Astrocyte (in vitro differentiated cells and primary cell): ENCODE results near the gene FST. TPM values are rescaled to one million over a fixed set of nuclear protein-coding genes. Genes with fewer than 3 reads are reported as not detected.

ENCODE experiments used
- DNase-seq: peaks from one replicate; pipeline ENCODE4 v3.0.0-alpha.2; 2010; ENCODE audit warnings: low read depth
- FAIRE-seq: peaks from 2 replicates; lab custom pipeline; 2011; peaks lifted over from hg19 to GRCh38; lab: Jason Lieb, UNC
- H2AFZ ChIP-seq: 2 replicates; pipeline ENCODE4 v1.6.0; 2012; ENCODE audit warnings: low read depth, low read length, inconsistent platforms
- H3K27ac ChIP-seq: 2 replicates; pipeline ENCODE4 v1.5.1; 2011; ENCODE audit warnings: low read depth, low read length, inconsistent platforms
- H3K27me3 ChIP-seq: 2 replicates; pipeline ENCODE4 v1.6.0; 2011; ENCODE audit warnings: low read length, inconsistent platforms; ENCODE audit not compliant: insufficient read depth
- H3K36me3 ChIP-seq: 2 replicates; pipeline ENCODE4 v1.5.1; 2011; ENCODE audit warnings: low read length, inconsistent platforms; ENCODE audit not compliant: insufficient read depth
- H3K4me1 ChIP-seq: 2 replicates; pipeline ENCODE4 v1.5.1; 2011; ENCODE audit warnings: low read length, inconsistent platforms; ENCODE audit not compliant: insufficient read depth
- H3K4me2 ChIP-seq: 2 replicates; pipeline ENCODE4 v1.6.0; 2012; ENCODE audit warnings: low read length, inconsistent platforms
- H3K4me3 ChIP-seq: 2 replicates; pipeline ENCODE4 v1.5.1; 2011; ENCODE audit warnings: low read depth, mild to moderate bottlenecking, low read length, inconsistent platforms; ENCODE audit not compliant: insufficient read depth
- H3K79me2 ChIP-seq: 2 replicates; pipeline ENCODE4 v1.6.0; 2012; ENCODE audit warnings: mild to moderate bottlenecking, low read length, inconsistent platforms; ENCODE audit not compliant: insufficient read depth
- H3K9ac ChIP-seq: 2 replicates; pipeline ENCODE4 v1.6.0; 2012; ENCODE audit warnings: mild to moderate bottlenecking, low read length, inconsistent platforms
- H3K9me3 ChIP-seq: 2 replicates; pipeline ENCODE4 v1.5.1; 2012; ENCODE audit warnings: low read depth, mild to moderate bottlenecking, low read length, inconsistent platforms; ENCODE audit not compliant: insufficient read depth
- H4K20me1 ChIP-seq: 2 replicates; pipeline ENCODE4 v1.6.0; 2012; ENCODE audit warnings: low read length, inconsistent platforms; ENCODE audit not compliant: insufficient read depth
- H3K27ac Mint-ChIP-seq: one replicate; pipeline ENCODE4 v1.8.0; 2021; ENCODE audit warnings: mild to moderate bottlenecking, mixed read lengths; ENCODE audit not compliant: unreplicated experiment
- H3K27me3 Mint-ChIP-seq: one replicate; pipeline ENCODE4 v1.8.0; 2021; ENCODE audit warnings: low read depth, mixed read lengths; ENCODE audit not compliant: unreplicated experiment
- H3K36me3 Mint-ChIP-seq: one replicate; pipeline ENCODE4 v1.8.0; 2021; ENCODE audit warnings: low read depth, mixed read lengths; ENCODE audit not compliant: unreplicated experiment
- H3K4me1 Mint-ChIP-seq: one replicate; pipeline ENCODE4 v1.8.0; 2021; ENCODE audit warnings: low read depth, mixed read lengths; ENCODE audit not compliant: unreplicated experiment
- H3K4me3 Mint-ChIP-seq: one replicate; pipeline ENCODE4 v1.8.0; 2021; ENCODE audit warnings: mild to moderate bottlenecking, moderate library complexity, mixed read lengths; ENCODE audit not compliant: unreplicated experiment
- H3K9me3 Mint-ChIP-seq: one replicate; pipeline ENCODE4 v1.8.0; 2021; ENCODE audit warnings: mild to moderate bottlenecking, mixed read lengths; ENCODE audit not compliant: unreplicated experiment
- EZH2 ChIP-seq: IDR thresholded peaks from 2 replicates; pipeline ENCODE4 v1.6.1; 2012; ENCODE audit warnings: mild to moderate bottlenecking, low read length, inconsistent platforms; ENCODE audit not compliant: insufficient read depth
- total RNA-seq: library from RNA; stranded (reverse); gene quantifications from 2 replicates; pipeline ENCODE4 v1.2.1, GENCODE V29; 2021
- TF ChIP-seq, protein P1 (sequence below): IDR thresholded peaks from 2 replicates; pipeline ENCODE4 v1.5.1; 2011; ENCODE audit warnings: low read depth, mild to moderate bottlenecking, inconsistent platforms, low read length, moderate library complexity; ENCODE audit not compliant: insufficient read depth

Gene FST
- total RNA-seq, 1 donor from 2014 or later, result 57.1 TPM

DNA sequence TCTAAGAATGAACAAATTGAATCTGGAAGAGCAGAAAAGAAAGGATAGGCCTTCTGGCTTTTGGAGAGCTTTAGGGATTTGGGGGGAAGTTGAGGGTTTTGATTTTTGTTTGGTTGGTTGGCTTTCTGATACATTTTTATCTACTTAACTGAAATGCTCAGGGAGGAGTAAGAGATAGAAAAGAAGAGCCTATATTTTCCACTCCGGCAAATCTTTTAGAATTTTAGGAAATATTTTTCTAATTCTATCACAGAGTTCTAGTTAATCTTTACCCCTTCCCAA is 25.8 kb upstream of the FST start:
- Histone ChIP-seq H3K4me2 (no peak overlapping the region), H3K9ac (no peak overlapping the region), H3K9me3 (no peaks in the 10 kb centered on the region), H3K36me3 (no peaks in the 10 kb centered on the region), H4K20me1 (no peaks in the 10 kb centered on the region), H3K79me2 (no peaks in the 10 kb centered on the region), H3K4me1 (no peaks in the 10 kb centered on the region), H3K27ac (no peak overlapping the region), H2AFZ (no peak overlapping the region), H3K27me3 (no peaks in the 10 kb centered on the region), H3K4me3 (no peak overlapping the region)
- DNase-seq (no peak), FAIRE-seq (no peak)
- peaks cover 5% of the 10 kb centered on the region for H3K9me3 Mint-ChIP-seq
- H3K36me3 Mint-ChIP-seq, result no peaks in the 10 kb centered on the region
- no peak overlapping the region for H3K27ac Mint-ChIP-seq
- H3K4me1 Mint-ChIP-seq, result no peaks in the 10 kb centered on the region
- H3K4me3 Mint-ChIP-seq, result no peak overlapping the region
- no peaks in the 10 kb centered on the region for H3K27me3 Mint-ChIP-seq
- no peak for TF ChIP-seq EZH2
- TF ChIP-seq, protein P1, sequence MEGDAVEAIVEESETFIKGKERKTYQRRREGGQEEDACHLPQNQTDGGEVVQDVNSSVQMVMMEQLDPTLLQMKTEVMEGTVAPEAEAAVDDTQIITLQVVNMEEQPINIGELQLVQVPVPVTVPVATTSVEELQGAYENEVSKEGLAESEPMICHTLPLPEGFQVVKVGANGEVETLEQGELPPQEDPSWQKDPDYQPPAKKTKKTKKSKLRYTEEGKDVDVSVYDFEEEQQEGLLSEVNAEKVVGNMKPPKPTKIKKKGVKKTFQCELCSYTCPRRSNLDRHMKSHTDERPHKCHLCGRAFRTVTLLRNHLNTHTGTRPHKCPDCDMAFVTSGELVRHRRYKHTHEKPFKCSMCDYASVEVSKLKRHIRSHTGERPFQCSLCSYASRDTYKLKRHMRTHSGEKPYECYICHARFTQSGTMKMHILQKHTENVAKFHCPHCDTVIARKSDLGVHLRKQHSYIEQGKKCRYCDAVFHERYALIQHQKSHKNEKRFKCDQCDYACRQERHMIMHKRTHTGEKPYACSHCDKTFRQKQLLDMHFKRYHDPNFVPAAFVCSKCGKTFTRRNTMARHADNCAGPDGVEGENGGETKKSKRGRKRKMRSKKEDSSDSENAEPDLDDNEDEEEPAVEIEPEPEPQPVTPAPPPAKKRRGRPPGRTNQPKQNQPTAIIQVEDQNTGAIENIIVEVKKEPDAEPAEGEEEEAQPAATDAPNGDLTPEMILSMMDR, result no peak

DNA sequence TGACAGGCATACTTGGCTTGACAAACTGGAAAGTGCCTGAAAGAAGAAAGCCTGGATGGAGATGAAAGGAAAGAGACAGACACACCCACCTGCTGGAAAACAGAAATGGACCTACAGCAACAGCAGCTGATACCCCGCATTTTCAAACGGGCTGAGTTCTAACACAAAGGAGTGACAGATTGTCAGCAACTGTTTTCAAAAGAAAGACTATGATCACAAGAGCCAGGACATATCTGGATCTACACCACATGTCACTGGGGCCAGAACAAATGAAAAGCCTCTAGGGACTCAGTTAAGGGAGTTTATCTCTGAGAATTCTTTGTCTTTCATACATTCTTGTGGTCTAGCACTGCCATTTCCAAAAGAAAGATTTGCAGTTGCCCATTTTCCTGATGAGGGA is 24.1 kb upstream of the FST start:
- DNase-seq, result no peak

GRCh38 chr5:53463909-53464621 is 16.4 kb upstream of the FST start:
- no peak overlapping the region for H3K27ac ChIP-seq
- no peak overlapping the region for H3K4me2 ChIP-seq
- H3K27me3 ChIP-seq, result no peaks in the 10 kb centered on the region
- peaks cover 4% of the 10 kb centered on the region for H3K9me3 Mint-ChIP-seq
- H3K4me3 ChIP-seq, result no peak overlapping the region
- H3K4me1 ChIP-seq, result no peaks in the 10 kb centered on the region
- H3K9ac ChIP-seq, result no peak overlapping the region
- H3K36me3 ChIP-seq, result no peaks in the 10 kb centered on the region
- TF ChIP-seq, protein P1, result no peak
- no peak for TF ChIP-seq EZH2
- H4K20me1 ChIP-seq, result no peaks in the 10 kb centered on the region
- no peaks in the 10 kb centered on the region for H3K36me3 Mint-ChIP-seq
- no peak for FAIRE-seq
- no peak overlapping the region for H3K27ac Mint-ChIP-seq
- peak; percentile 17 for DNase-seq
- H3K4me3 Mint-ChIP-seq, result no peak overlapping the region
- H3K79me2 ChIP-seq, result no peaks in the 10 kb centered on the region
- peaks cover 16% of the 10 kb centered on the region for H3K4me1 Mint-ChIP-seq
- no peaks in the 10 kb centered on the region for H3K9me3 ChIP-seq
- H3K27me3 Mint-ChIP-seq, result no peaks in the 10 kb centered on the region
- no peak overlapping the region for H2AFZ ChIP-seq

More for the DNA sequence above, 24.1 kb upstream of the FST start:
- H3K4me1 Mint-ChIP-seq, result no peaks in the 10 kb centered on the region
- H3K36me3 ChIP-seq, result no peaks in the 10 kb centered on the region
- no peak overlapping the region for H3K4me3 ChIP-seq
- no peaks in the 10 kb centered on the region for H3K79me2 ChIP-seq
- no peaks in the 10 kb centered on the region for H3K9me3 ChIP-seq
- no peaks in the 10 kb centered on the region for H3K27me3 ChIP-seq
- H3K4me1 ChIP-seq, result no peaks in the 10 kb centered on the region
- peak; percentile 13 for FAIRE-seq
- no peak overlapping the region for H2AFZ ChIP-seq
- peaks cover 7% of the 10 kb centered on the region for H3K9me3 Mint-ChIP-seq
- no peaks in the 10 kb centered on the region for H3K36me3 Mint-ChIP-seq
- no peak overlapping the region for H3K4me3 Mint-ChIP-seq
- no peak for TF ChIP-seq EZH2
- TF ChIP-seq, protein P1, result no peak
- no peak overlapping the region for H3K27ac ChIP-seq
- H3K27me3 Mint-ChIP-seq, result no peaks in the 10 kb centered on the region
- H3K4me2 ChIP-seq, result no peak overlapping the region
- no peak overlapping the region for H3K27ac Mint-ChIP-seq
- no peaks in the 10 kb centered on the region for H4K20me1 ChIP-seq
- no peak overlapping the region for H3K9ac ChIP-seq
